A549 (cell line): Measurements from ENCODE around the gene GSTCD. TPM values are rescaled to one million over a fixed set of nuclear protein-coding genes. Genes with fewer than 3 reads are reported as not detected.
"Not testable (repeated sequence)": the region's sequence is repeated elsewhere in the genome, so short reads cannot be mapped to it uniquely, and the experiment has no call there.

Experiments
- ATAC-seq, 2 experiments: fragments of 200-7000 bp in 1 of 2; fragments of >200 bp in 1 of 2; cut with Nextera tagmentation in 1 of 2; cut with Tn5 transposase in 1 of 2; 3 replicates each; pipeline versions ENCODE4 v1.8.0 to v1.9.1; 2018 to 2020; ENCODE audit warnings: mild to moderate bottlenecking in 1 of 2, moderate library complexity in 1 of 2
- CTCF ChIA-PET: fragments of 300-600 bp; sonication (Branson Sonifier 250); formaldehyde crosslinking; extraction: SDS; loops from one replicate; lab custom pipeline; 2021; ENCODE audit warnings: antibody characterized with exemption, inconsistent platforms; lab: Yijun Ruan, JAX
- POLR2A ChIA-PET: fragments of 350-600 bp; formaldehyde crosslinking; extraction: SDS; loops from one replicate; lab custom pipeline; 2021; ENCODE audit warnings: antibody characterized with exemption, inconsistent platforms; lab: Yijun Ruan, JAX
- DNase-seq, 2 experiments: peaks; one replicate each; pipeline versions ENCODE4 v3.0.0 to v3.0.0-alpha.2; 2011 to 2016; ENCODE audit warnings: low read depth in 1 of 2, low spot score in 1 of 2
- FAIRE-seq: peaks from 2 replicates; lab custom pipeline; 2011; peaks lifted over from hg19 to GRCh38; lab: Jason Lieb, UNC
- H3K27ac ChIP-seq, 2 experiments: fragments of >200 bp; sonication (Bioruptor Twin); formaldehyde crosslinking; 3 replicates each; pipeline ENCODE4 v1.5.1; 2016 to 2017
- H3K4me1 ChIP-seq: fragments of >200 bp; sonication (Bioruptor Twin); formaldehyde crosslinking; 3 replicates; pipeline ENCODE4 v1.6.1; 2016
- H3K4me2 ChIP-seq: fragments of >200 bp; sonication (Bioruptor Twin); formaldehyde crosslinking; 3 replicates; pipeline ENCODE4 v1.6.1; 2016
- H3K4me3 ChIP-seq: fragments of >200 bp; sonication (Bioruptor Twin); formaldehyde crosslinking; 3 replicates; pipeline ENCODE4 v1.5.1; 2016
- H3K9me3 ChIP-seq: fragments of >200 bp; sonication (Bioruptor Twin); formaldehyde crosslinking; 3 replicates; pipeline ENCODE4 v1.6.1; 2016
- BCL3 ChIP-seq: fragments of >200 bp; sonication (Bioruptor Twin); formaldehyde crosslinking; IDR thresholded peaks from 3 replicates; pipeline ENCODE4 v1.6.1; 2016
- BHLHE40 ChIP-seq: IDR thresholded peaks from 2 replicates; pipeline ENCODE4 v1.6.1; 2012; ENCODE audit warnings: low read depth, low read length, inconsistent platforms
- CBX2 ChIP-seq: fragments of 200-600 bp; sonication (generic); IDR thresholded peaks from 2 replicates; pipeline ENCODE4 v1.6.1; 2016; ENCODE audit warnings: low read depth, mild to moderate bottlenecking, borderline replicate concordance
- CEBPB ChIP-seq, 2 experiments: fragments of >200 bp in 1 of 2; sonication (Bioruptor Twin) in 1 of 2; formaldehyde crosslinking in 1 of 2; IDR thresholded peaks; 2 replicates each; pipeline ENCODE4 v1.6.1; 2012 to 2016
- FOSL2 ChIP-seq, 2 experiments: fragments of 450-650 bp in 1 of 2; fragments of >200 bp in 1 of 2; sonication (Bioruptor Twin) in 1 of 2; formaldehyde crosslinking; IDR thresholded peaks; 2 replicates each; pipeline versions ENCODE4 v1.5.0 to v1.6.1; 2016 to 2020; ENCODE audit warnings: mild to moderate bottlenecking in 1 of 2, moderate library complexity in 1 of 2
- FOXS1 ChIP-seq: fragments of 250-450 bp; sonication (Bioruptor Pico); IDR thresholded peaks from 2 replicates; pipeline ENCODE4 v1.5.0; 2020; ENCODE audit warnings: mild to moderate bottlenecking, moderate library complexity
- HOXA7 ChIP-seq: fragments of 250-450 bp; sonication (Bioruptor Pico); IDR thresholded peaks from 2 replicates; pipeline ENCODE4 v1.5.0; 2020; ENCODE audit warnings: mild to moderate bottlenecking, moderate library complexity
- HOXB5 ChIP-seq: fragments of 250-450 bp; sonication (Bioruptor Pico); IDR thresholded peaks from 2 replicates; pipeline ENCODE4 v1.5.0; 2020; ENCODE audit warnings: mild to moderate bottlenecking, moderate library complexity
- JUN ChIP-seq, 2 experiments: fragments of >200 bp; sonication (Bioruptor Twin); formaldehyde crosslinking; IDR thresholded peaks; 2 replicates in 1 of 2; 3 replicates in 1 of 2; pipeline ENCODE4 v1.6.1; 2016 to 2017
- JUNB ChIP-seq: fragments of >200 bp; sonication (Bioruptor Twin); formaldehyde crosslinking; IDR thresholded peaks from 2 replicates; pipeline ENCODE4 v1.6.1; 2016
- MAFK ChIP-seq: fragments of 450-650 bp; IDR thresholded peaks from 2 replicates; pipeline ENCODE4 v1.6.1; 2014; ENCODE audit not compliant: partially characterized antibody
- NFE2L2 ChIP-seq: fragments of 150-350 bp; conservative IDR thresholded peaks from 2 replicates; pipeline ENCODE4 v1.6.1; 2014; ENCODE audit warnings: low read length
- NR3C1 ChIP-seq: fragments of >200 bp; sonication (Bioruptor Twin); formaldehyde crosslinking; IDR thresholded peaks from 3 replicates; pipeline ENCODE4 v1.6.1; 2017
- PBX3 ChIP-seq: IDR thresholded peaks from 2 replicates; pipeline ENCODE4 v1.6.1; 2012
- POLR2A ChIP-seq: IDR thresholded peaks from 2 replicates; pipeline ENCODE4 v1.6.1; 2012; ENCODE audit warnings: mild to moderate bottlenecking, low read length
- POLR2AphosphoS2 ChIP-seq: conservative IDR thresholded peaks from 2 replicates; pipeline ENCODE4 v1.6.1; 2012; ENCODE audit warnings: low read length, improper control_type of control experiment, inconsistent platforms
- SMC3 ChIP-seq: fragments of >200 bp; sonication (Bioruptor Twin); formaldehyde crosslinking; IDR thresholded peaks from 3 replicates; pipeline ENCODE4 v1.6.1; 2018; ENCODE audit warnings: inconsistent platforms
- ZC3H11A ChIP-seq: fragments of 450-650 bp; IDR thresholded peaks from 2 replicates; pipeline ENCODE4 v1.6.1; 2014; ENCODE audit warnings: antibody characterized with exemption, mild to moderate bottlenecking
- WGBS: methylation state at CpG from one replicate; pipeline ENCODE4 v1.1.6; 2017; ENCODE audit errors: missing lambda C conversion rate; 5-methylcytosine and 5-hydroxymethylcytosine counted together
- polyA plus RNA-seq, 4 experiments: library from polyadenylated mRNA; depleted of rRNA in 3 of 4; stranded (reverse); fragments of >200 nt; fragmentation: RNase III in 1 of 4; extraction: RNeasy Plus Mini Kit Qiagen cat#74134 plus additional on column Dnase treatment in 1 of 4; gene quantifications; 2 replicates in 3 of 4; 3 replicates in 1 of 4; pipeline ENCODE4 v1.2.3, GENCODE V29; 2011 to 2017
- TF ChIP-seq, protein P1 (sequence below): fragments of 200-600 bp; sonication (generic); IDR thresholded peaks from 2 replicates; pipeline ENCODE4 v1.6.1; 2016; ENCODE audit warnings: antibody characterized with exemption, mild to moderate bottlenecking, moderate library complexity
- TF ChIP-seq, protein P2 (sequence below): fragments of >200 bp; sonication (Bioruptor Twin); formaldehyde crosslinking; IDR thresholded peaks from 3 replicates; pipeline ENCODE4 v1.5.1; 2016

GSTCD gene
- polyA plus RNA-seq, 2 of the 4 experiments (the other 2 are of a cell fraction), result 10.0 to 28.7 TPM

GRCh38 chr4:105719204-105719603, 10.6 kb downstream of the GSTCD start:
- H3K4me2 ChIP-seq, result no peak overlapping the region
- ChIA-PET CTCF (interaction anchor here (1.0 to 1.2 kb wide), 2 partner anchors 9 to 198 kb away, joined by 3 read pairs; no protein-coding TSS in a partner anchor), POLR2A (no interaction called here)
- no peak overlapping the region for H3K4me3 ChIP-seq
- peaks cover 5% of the 10 kb centered on the region; the same call in 1 of the 3 replicates for H3K4me1 ChIP-seq
- no peak overlapping the region for H3K27ac ChIP-seq
- WGBS, result 85% methylated on average over 2 of the region's 2 CpGs
- ATAC-seq, result no peak
- H3K9me3 ChIP-seq, result no peaks in the 10 kb centered on the region
- no peak for DNase-seq
- TF ChIP-seq HOXB5, result no peak
- no peak for TF ChIP-seq FOXS1 (CRISPR knock-in tag)
- no peak for TF ChIP-seq JUN (IDR thresholded peaks at IDR 0.05)
- no peak for TF ChIP-seq BCL3
- TF ChIP-seq SMC3, result no peak
- TF ChIP-seq CEBPB (IDR thresholded peaks at IDR 0.05), result no peak
- TF ChIP-seq POLR2A, result no peak
- TF ChIP-seq JUNB, result no peak
- no peak for TF ChIP-seq HOXA7 (CRISPR knock-in tag)
- FAIRE-seq, result no peak

DNA sequence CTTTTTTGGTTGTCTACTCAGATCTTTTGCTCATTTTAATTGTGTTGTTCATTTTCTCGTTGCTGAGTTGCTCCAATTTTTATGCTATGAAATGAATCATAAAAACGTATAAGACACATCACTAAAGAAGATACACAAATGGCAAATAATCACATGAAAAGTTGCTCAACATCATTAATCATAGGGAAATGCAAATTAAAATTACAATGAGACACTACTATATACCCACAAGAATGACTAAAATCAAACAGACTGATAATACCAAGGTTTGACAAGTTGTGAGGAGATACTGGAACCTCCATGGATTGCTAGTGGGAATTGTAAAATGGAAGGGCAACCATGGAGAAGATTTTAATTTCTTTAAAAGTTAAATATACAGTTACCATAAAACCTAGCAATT, 17.0 kb downstream of the GSTCD start:
- Histone ChIP-seq H3K27ac (no peak overlapping the region), H3K4me1 (no peaks in the 10 kb centered on the region), H3K4me2 (no peak overlapping the region)
- no peak for ATAC-seq
- 65% methylated on average over 2 of the region's 2 CpGs for whole genome bisulfite sequencing
- no peak for FAIRE-seq
- POLR2A ChIA-PET, result no interaction called here
- TF ChIP-seq, protein P1, sequence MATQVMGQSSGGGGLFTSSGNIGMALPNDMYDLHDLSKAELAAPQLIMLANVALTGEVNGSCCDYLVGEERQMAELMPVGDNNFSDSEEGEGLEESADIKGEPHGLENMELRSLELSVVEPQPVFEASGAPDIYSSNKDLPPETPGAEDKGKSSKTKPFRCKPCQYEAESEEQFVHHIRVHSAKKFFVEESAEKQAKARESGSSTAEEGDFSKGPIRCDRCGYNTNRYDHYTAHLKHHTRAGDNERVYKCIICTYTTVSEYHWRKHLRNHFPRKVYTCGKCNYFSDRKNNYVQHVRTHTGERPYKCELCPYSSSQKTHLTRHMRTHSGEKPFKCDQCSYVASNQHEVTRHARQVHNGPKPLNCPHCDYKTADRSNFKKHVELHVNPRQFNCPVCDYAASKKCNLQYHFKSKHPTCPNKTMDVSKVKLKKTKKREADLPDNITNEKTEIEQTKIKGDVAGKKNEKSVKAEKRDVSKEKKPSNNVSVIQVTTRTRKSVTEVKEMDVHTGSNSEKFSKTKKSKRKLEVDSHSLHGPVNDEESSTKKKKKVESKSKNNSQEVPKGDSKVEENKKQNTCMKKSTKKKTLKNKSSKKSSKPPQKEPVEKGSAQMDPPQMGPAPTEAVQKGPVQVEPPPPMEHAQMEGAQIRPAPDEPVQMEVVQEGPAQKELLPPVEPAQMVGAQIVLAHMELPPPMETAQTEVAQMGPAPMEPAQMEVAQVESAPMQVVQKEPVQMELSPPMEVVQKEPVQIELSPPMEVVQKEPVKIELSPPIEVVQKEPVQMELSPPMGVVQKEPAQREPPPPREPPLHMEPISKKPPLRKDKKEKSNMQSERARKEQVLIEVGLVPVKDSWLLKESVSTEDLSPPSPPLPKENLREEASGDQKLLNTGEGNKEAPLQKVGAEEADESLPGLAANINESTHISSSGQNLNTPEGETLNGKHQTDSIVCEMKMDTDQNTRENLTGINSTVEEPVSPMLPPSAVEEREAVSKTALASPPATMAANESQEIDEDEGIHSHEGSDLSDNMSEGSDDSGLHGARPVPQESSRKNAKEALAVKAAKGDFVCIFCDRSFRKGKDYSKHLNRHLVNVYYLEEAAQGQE, result no peak
- TF ChIP-seq POLR2A (no peak), NR3C1 (no peak), SMC3 (no peak), PBX3 (no peak), NFE2L2 (no peak), ZC3H11A (no peak), POLR2AphosphoS2 (no peak), BHLHE40 (no peak), CBX2 (no peak), MAFK (no peak), JUNB (no peak), CEBPB (IDR thresholded peaks at IDR 0.05) (no peak), JUN (IDR thresholded peaks at IDR 0.05) (no peak), FOSL2 (IDR thresholded peaks at IDR 0.05) (no peak), FOSL2 (CRISPR knock-in tag; IDR thresholded peaks at IDR 0.05) (no peak)
- TF ChIP-seq, protein P2, sequence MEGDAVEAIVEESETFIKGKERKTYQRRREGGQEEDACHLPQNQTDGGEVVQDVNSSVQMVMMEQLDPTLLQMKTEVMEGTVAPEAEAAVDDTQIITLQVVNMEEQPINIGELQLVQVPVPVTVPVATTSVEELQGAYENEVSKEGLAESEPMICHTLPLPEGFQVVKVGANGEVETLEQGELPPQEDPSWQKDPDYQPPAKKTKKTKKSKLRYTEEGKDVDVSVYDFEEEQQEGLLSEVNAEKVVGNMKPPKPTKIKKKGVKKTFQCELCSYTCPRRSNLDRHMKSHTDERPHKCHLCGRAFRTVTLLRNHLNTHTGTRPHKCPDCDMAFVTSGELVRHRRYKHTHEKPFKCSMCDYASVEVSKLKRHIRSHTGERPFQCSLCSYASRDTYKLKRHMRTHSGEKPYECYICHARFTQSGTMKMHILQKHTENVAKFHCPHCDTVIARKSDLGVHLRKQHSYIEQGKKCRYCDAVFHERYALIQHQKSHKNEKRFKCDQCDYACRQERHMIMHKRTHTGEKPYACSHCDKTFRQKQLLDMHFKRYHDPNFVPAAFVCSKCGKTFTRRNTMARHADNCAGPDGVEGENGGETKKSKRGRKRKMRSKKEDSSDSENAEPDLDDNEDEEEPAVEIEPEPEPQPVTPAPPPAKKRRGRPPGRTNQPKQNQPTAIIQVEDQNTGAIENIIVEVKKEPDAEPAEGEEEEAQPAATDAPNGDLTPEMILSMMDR, result no peak
- TF ChIP-seq, all 56 proteins: peak for 0
- CTCF ChIA-PET, result no interaction called here
- no peaks in the 10 kb centered on the region for H3K9me3 ChIP-seq
- H3K4me3 ChIP-seq, result no peak overlapping the region
- DNase-seq, result no peak

- POLR2A ChIA-PET, H3K27ac ChIP-seq, CTCF ChIA-PET, H3K4me3 ChIP-seq, FAIRE-seq, H3K4me2 ChIP-seq, DNase-seq, H3K4me1 ChIP-seq, ATAC-seq, H3K9me3 ChIP-seq: not testable (repeated sequence)
- 95% methylated on average over 3 of the region's 4 CpGs for WGBS
These were observed 21.3 kb downstream of the GSTCD start for GRCh38 chr4:105729895-105730294.

DNA sequence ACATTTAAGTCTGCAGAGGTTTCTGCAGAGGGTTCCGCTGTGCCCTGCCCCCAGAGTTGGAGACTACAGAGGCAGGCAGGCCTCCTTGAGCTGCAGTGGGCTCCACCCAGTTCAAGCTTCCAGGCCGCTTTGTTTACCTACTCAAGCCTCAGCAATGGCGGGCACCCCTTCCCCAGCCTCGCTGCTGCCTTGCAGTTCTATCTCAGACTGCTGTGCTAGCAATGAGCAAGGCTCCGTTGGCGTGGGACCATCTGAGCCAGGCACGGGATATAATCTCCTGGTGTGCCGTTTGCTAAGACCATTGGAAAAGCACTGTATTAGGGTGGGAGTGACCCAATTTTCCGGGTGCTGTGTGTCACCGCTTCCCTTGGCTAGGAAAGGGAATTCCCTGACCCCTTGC, 26.6 kb downstream of the GSTCD start:
- H3K4me2 ChIP-seq, POLR2A ChIA-PET, H3K27ac ChIP-seq, H3K4me1 ChIP-seq, DNase-seq, H3K4me3 ChIP-seq, H3K9me3 ChIP-seq, FAIRE-seq, CTCF ChIA-PET, ATAC-seq: not testable (repeated sequence)
- 93% methylated on average over 6 of the region's 10 CpGs for WGBS
